Activated effector memory CD4-positive, alpha-beta T cell treated with anti-CD3 and anti-CD28 coated beads, Interleukin-2, amount 50 U/mL, for 16 hours (primary cell): ENCODE results near the gene DNAJC9.
"Not testable (repeated sequence)": the region's sequence is repeated elsewhere in the genome, so short reads cannot be mapped to it uniquely, and the experiment has no call there.

Experiments
- DNase-seq: peaks from one replicate; pipeline ENCODE4 v3.0.0-alpha.2; 2020

DNAJC9 gene

GRCh38 chr10:73246646-73247508 is at the start of gene DNAJC9:
TSS of gene DNAJC9 (minus strand) at chr10:73247255. CDS start at chr10:73247189, 66 bp downstream.
- peak; percentile 99 for DNase-seq

GRCh38 chr10:73293461-73293860 is 46.4 kb upstream of the DNAJC9 start:
- DNase-seq = no peak

- no peak for DNase-seq
Measured at GRCh38 chr10:73289958-73290357, 42.9 kb upstream of the DNAJC9 start.

- DNase-seq = no peak
Measured at GRCh38 chr10:73287441-73287840, 40.4 kb upstream of the DNAJC9 start.

GRCh38 chr10:73281097-73281496 is 34.0 kb upstream of the DNAJC9 start:
- no peak for DNase-seq

GRCh38 chr10:73264423-73264822 is 17.4 kb upstream of the DNAJC9 start:
- no peak for DNase-seq

- no peak for DNase-seq
Measured at GRCh38 chr10:73263693-73264347, 16.8 kb upstream of the DNAJC9 start.

GRCh38 chr10:73262880-73263555 is 16.0 kb upstream of the DNAJC9 start:
- no peak for DNase-seq

- no peak for DNase-seq
Measured at GRCh38 chr10:73262105-73262730, 15.2 kb upstream of the DNAJC9 start.

GRCh38 chr10:73261362-73261995 is 14.4 kb upstream of the DNAJC9 start:
- DNase-seq = no peak

GRCh38 chr10:73258612-73259011 is 11.6 kb upstream of the DNAJC9 start:
- DNase-seq = not testable (repeated sequence)

GRCh38 chr10:73253225-73253555 is 6.1 kb upstream of the DNAJC9 start:
- DNase-seq = no peak

GRCh38 chr10:73252445-73253224 is 5.6 kb upstream of the DNAJC9 start, which contains the start of gene MRPS16:
TSS of gene MRPS16 (minus strand) at chr10:73252644. CDS start at chr10:73252482, 162 bp downstream.
- DNase-seq = peak; percentile 97

GRCh38 chr10:73251683-73252444 is 4.8 kb upstream of the DNAJC9 start:
- DNase-seq = peak; percentile 63

- DNase-seq = no peak
Measured at GRCh38 chr10:73248259-73248724, 1.2 kb upstream of the DNAJC9 start.

- no peak for DNase-seq
Measured at GRCh38 chr10:73247509-73248258, 629 bp upstream of the DNAJC9 start.

- no peak for DNase-seq
Measured at GRCh38 chr10:73246322-73246645, 771 bp downstream of the DNAJC9 start.

GRCh38 chr10:73244866-73245477 is 2.1 kb downstream of the DNAJC9 start:
- no peak for DNase-seq

- no peak for DNase-seq
Measured at GRCh38 chr10:73239908-73240307, 7.1 kb downstream of the DNAJC9 start.
